HEK293 (cell line): Measurements from ENCODE around the gene ANKRD52.

Experiments used
- ZNF10 ChIP-seq: fragments of 450-650 bp; formaldehyde crosslinking; IDR thresholded peaks from 2 replicates; pipeline ENCODE4 v1.5.1; 2017; ENCODE audit warnings: missing biosample characterization, missing genetic modification characterization
- ZNF202 ChIP-seq: fragments of 450-650 bp; formaldehyde crosslinking; IDR thresholded peaks from 2 replicates; pipeline ENCODE4 v1.5.1; 2016; ENCODE audit warnings: missing biosample characterization, missing genetic modification characterization, borderline replicate concordance
- ZNF24 ChIP-seq: fragments of 450-650 bp; formaldehyde crosslinking; IDR thresholded peaks from 2 replicates; pipeline ENCODE4 v1.5.1; 2016; ENCODE audit warnings: missing biosample characterization, missing genetic modification characterization
- ZSCAN16 ChIP-seq: fragments of 450-650 bp; formaldehyde crosslinking; IDR thresholded peaks from 2 replicates; pipeline ENCODE4 v1.5.1; 2016; ENCODE audit warnings: missing biosample characterization, missing genetic modification characterization

- TF ChIP-seq ZNF10 (tag by site-specific recombination) (no peak), ZNF202 (tag by site-specific recombination) (no peak), ZSCAN16 (no peak), ZNF24 (tag by site-specific recombination) (no peak)
These were observed 46.1 kb upstream of the ANKRD52 start for GRCh38 chr12:56304276-56304675.
